IMR-90 (cell line): Measurements from ENCODE around the gene PLEKHG2. TPM values are rescaled to one million over a fixed set of nuclear protein-coding genes. Genes with fewer than 3 reads are reported as not detected.

Source experiments
- RFX5 ChIP-seq: IDR thresholded peaks from 2 replicates; pipeline ENCODE4 v1.8.0; 2012; ENCODE audit warnings: low read depth, mild to moderate bottlenecking, low read length, moderate library complexity
- polyA plus RNA-seq, 3 experiments: library from polyadenylated mRNA; depleted of rRNA; stranded (reverse); fragments of >200 nt; gene quantifications; 2 replicates each; pipeline ENCODE4 v1.2.3, GENCODE V29; 2012; ENCODE audit warnings: low replicate concordance in 1 of 3
- total RNA-seq: library from RNA; depleted of rRNA; stranded (reverse); fragments of >200 nt; gene quantifications from 2 replicates; pipeline ENCODE4 v1.2.3, GENCODE V29; 2012
- TF ChIP-seq, protein P1 (sequence below): fragments of 150-350 bp; IDR thresholded peaks from 2 replicates; pipeline ENCODE4 v1.6.1; 2016; ENCODE audit warnings: low read depth, mild to moderate bottlenecking, low read length, moderate library complexity, borderline replicate concordance

The PLEKHG2 gene
- total and polyA plus RNA-seq, 2 of the 4 experiments (the other 2 are of a cell fraction) = 6.5 to 28.3 TPM

DNA sequence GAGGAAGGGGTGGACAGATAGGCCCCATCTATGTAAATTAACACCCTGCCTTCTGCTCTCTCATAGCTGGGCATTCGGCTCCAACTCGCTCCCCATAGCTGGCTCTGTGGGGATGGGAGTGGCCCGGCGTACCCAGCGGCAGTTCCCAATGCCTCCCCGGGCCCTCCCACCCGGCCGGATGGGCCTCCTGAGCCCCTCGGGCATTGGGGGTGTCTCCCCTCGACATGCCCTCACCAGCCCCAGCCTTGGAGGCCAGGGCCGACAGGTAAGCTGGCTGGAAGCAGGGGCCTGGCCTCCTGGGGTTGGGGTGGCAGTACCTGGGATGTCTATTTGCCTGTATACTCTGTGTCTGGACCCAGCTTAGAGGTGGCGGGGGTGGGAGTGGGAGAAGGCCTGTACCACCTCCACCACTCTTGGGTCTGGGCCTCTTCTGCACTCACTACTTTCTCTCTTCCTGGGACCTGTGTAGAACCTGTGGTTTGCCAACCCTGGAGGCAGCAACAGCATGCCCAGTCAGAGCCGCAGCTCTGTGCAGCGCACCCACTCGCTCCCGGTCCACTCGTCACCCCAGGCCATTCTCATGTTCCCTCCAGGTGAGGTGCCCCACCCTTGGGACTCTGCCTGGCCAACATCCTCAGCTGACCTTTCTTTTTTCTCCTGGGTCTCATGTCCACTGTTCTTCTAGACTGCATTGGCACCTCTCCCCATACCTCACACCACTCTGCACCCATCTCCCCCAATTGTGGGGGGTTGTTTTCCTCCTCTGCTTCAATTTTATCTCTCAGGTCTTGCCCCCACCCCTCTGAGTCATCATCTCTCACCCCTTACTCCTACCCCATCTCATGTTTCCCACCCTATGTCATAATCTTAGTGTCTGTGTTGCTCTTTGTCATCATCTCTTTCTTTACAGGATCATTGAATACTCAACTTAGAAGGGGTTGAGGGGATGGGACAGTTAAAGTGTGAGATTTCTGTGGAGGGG is 31.7 kb upstream of the PLEKHG2 start (continued):
- TF ChIP-seq, protein P1, sequence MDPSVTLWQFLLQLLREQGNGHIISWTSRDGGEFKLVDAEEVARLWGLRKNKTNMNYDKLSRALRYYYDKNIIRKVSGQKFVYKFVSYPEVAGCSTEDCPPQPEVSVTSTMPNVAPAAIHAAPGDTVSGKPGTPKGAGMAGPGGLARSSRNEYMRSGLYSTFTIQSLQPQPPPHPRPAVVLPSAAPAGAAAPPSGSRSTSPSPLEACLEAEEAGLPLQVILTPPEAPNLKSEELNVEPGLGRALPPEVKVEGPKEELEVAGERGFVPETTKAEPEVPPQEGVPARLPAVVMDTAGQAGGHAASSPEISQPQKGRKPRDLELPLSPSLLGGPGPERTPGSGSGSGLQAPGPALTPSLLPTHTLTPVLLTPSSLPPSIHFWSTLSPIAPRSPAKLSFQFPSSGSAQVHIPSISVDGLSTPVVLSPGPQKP = no peak
- no peak for TF ChIP-seq RFX5
